SW480 (cell line): ENCODE data around the gene MAP6D1.

Source experiments
- DNase-seq: peaks from one replicate; pipeline ENCODE4 v3.0.0-alpha.2; 2016; ENCODE audit warnings: low spot score

The MAP6D1 gene

DNA sequence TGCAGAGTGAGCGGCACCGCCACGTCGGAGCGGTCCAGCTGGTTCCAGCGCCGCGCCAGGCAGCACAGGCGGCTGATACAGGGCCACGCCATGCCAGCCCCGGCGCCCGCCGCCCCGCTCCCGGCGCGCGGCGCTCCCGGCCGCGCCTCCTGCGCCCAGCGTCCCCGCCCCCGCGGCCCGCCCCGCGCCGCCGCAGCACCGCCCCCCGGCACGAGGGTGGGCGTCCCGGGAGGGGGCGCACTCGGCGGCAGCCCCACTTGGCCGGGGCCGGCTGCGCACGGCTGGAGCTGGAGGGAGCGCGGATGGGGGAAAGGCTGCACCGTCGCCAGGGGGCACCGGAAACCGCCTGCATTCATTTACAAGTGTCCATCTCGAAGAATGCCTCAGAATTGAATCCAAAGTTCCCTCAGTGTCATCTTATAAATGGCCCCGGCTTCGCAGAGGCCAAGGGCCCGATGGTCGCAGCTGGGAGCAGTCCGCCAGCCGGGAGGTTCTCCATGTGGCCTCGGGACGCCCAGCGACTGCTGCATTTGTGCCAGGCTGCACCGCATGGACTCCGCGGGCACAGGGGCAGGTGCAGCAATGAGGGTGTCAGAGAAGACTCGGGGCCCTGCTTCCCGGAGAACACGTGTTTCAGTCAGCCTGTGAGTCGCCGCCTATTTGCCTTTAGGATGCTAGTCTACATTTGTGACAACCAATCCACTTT, at the start of gene MAP6D1:
Gene MAP6D1, minus strand, starts transcription at position 122 of the 706 bp plus-strand sequence. Its CDS starts 30 bp downstream, at position 92.
- DNase-seq, result peak; percentile 83

DNA sequence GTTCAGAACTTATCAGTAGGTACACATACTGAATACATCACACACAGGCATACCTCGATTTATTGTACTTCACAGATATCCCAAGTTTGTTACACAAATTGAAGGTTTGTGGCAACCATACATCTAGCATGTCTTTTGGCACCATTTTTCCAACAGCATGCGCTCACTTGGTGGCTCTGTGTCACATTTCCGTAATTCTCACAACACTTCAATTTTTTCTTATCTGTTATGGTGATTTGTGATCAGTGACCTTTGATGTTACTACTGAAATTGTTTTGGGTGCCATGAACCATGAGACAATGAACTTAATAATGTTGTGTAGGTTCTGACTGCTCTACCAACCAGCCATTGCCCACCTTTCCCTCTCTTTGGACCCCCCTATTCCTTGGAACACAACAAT, 48.5 kb upstream of the MAP6D1 start:
- DNase-seq, result no peak

DNA sequence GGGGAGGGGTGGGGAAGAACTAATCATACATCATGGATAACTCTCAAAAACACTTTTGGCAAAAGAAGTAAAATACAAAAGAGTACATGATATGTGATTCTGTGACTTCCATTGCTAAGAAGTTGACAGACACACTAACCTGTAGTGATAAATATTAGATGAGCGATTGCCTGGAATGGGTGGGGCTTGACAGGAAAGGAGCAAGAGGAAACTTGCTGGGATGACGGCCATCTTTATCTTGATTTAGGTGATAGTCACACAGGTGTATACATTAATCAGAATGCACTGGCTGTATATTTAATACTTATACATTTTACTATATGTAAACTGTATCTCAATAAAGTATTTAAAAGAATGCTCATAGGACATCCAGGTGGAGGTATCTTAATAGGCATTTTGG, 46.2 kb upstream of the MAP6D1 start:
- DNase-seq, result no peak

DNA sequence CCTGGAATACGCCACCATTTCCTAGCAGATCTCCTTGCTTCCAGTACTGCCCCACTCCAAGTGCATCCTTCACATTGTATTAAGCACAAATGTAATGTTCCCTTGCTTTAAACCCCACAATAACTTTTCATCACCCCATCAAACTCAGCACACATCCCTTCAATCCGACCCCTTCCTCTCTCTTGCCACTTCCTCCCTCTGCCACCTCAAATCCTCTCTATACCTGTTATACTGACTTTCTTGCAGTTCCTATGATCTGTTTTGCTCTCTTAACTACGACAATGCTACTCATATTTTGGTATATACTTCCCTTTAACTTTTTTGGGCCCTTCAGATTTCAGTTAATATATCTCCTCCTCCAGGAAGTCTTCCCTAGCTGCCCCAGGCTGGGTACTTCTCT, 45.2 kb upstream of the MAP6D1 start:
- no peak for DNase-seq

DNA sequence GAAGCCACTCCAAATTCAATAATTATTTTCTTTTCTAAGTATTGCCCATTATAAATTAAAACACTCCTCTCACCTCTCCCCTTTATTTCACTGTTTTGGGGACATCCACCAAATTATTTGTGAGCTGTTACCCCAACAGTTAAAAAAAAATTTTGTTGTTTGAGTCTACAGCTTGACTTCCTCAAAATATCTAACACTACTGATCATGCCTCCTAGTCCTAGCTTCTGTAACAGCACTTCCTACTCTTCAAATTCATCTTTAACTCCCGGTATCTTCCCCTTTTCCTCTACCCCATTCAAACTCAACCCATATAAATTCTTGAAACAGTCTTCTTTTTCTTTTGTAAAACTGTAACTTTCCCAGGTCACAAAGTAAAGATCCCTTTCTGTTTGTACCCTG, 43.4 kb upstream of the MAP6D1 start:
- no peak for DNase-seq

DNA sequence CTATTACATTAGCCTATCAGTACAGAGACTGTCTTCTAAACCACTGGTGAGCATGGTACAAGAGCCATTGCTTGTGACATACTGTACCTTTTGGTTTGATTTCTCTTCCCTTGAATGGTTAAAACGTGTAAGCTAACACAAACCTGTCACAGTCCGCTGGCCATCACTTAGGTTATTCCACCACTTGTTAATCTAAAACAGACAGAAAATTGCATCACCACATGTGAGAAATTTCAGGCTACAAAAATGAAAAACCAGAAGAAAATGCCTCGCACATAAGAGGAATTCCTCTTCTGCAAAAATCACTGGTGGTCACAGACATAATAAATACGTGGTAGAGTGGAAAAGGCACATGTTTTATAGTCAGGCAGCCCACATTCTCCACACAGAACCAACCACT, 37.2 kb upstream of the MAP6D1 start:
- no peak for DNase-seq

DNA sequence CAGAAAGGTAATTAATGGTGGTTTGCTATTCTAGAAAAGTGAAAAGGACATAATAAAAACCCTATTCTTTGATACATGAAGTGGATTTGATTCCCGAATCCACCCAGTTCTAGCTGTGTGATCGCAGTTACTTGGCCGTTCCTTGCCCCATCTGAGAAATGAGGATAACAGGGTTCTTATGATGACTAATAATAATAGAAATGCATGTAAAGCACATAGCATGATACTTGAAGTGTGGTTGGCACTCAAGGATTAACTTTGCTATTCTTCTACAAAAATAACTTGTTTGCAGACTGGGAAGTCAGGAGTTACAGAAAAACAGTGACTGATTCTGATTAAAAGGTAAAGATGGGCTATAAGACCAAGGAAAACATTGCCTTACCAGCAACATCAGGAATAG, 32.5 kb upstream of the MAP6D1 start:
- DNase-seq, result no peak

DNA sequence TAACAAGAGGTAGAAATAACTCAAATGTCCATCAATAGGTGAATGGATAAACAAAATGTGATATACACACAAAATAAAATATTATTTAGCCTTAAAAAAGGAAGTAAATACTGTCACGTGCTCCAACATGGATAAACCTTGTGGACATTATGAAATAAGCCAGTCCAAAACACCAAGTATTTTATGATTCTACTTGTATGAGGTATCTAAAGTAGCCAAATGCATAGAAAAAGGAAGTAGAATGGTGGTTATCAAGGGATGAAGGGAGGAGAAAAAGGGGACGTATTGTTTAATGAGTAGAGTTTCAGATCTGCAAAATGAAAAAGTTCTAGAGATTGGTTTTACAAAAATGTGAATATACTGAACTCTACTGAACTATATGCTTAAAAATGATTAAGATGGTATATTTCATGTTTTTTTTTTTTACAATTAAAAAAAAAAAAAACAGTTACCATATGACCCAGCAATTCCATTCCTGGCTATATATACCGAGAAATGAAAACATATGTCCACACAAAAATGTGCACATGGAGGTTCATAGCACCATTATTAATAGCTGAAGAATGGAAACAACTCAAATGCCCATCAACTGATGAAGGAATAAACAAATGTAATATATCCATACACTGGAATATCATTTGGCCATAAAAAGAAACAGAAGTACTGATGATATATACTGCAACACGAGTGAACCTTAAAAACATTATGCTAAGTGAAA, 29.1 kb upstream of the MAP6D1 start:
- DNase-seq, result no peak

DNA sequence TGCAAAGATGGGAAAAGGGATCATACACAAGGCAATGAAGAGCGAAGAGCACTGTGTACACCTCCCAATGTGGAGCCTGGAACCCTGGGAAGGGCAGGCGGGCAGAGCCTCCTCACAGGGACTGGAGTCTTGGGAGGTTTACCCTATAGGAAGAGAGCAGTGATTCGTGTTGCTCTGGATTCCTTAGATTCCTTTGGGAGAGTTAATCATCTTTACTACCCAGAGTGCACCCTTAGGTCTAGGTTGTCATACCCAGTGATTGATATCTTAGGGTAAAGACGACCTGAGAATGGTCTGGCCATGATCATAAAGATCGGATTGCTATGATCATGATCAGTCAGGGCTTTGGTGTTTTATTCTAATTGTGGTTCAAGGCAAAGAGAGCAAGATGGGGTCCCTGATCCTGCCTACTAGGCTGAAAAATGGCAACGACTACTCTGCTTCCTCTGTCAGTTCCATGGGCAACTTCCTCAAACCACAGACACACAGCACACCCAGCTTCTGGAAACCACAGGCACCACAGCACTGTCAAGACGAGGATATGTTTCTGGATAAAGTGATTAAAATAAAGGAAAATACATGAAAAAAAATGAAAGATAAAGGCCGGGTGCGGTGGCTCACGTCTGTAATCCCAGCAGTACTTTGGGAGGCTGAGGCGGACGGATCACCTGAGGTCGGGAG, 20.4 kb upstream of the MAP6D1 start:
- no peak for DNase-seq

DNA sequence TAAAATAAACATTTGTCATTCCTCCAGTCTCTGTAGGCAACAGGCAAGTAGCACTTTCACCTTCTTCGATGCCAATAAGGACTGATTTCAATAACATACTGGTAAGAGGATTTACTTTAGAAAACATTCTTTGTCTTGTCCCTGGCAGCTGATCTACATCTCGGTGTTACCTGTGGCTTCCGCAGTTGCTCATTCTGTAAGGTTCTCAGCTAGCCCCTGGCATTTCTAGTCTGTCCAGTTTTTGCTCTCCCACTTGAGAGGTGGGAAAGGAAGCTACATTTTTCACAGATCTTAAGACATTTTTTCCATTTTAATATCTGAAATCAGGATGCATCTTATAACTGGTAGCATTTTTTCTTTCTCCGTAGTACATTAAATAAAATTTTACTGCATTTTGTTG, 19.7 kb upstream of the MAP6D1 start:
- DNase-seq, result no peak

DNA sequence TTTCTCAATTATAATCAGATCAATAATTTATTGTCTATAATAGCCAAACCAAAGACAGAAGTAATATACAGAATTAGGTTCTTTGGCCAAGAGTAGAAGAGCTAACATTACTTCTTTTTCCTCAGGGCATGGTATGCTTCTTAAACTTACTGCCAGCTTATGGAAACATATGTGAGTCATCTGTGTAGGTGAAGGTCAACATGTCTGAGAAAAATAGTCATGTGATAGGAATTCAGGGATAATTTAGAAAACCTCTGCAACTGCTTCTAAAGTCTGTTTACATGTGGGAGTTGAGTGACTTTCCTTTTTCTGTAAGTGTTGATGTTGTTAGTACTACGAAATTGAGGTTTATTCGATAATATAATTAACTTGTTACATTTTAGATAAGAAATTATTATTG, 19.2 kb upstream of the MAP6D1 start:
- peak; percentile 44 for DNase-seq

DNA sequence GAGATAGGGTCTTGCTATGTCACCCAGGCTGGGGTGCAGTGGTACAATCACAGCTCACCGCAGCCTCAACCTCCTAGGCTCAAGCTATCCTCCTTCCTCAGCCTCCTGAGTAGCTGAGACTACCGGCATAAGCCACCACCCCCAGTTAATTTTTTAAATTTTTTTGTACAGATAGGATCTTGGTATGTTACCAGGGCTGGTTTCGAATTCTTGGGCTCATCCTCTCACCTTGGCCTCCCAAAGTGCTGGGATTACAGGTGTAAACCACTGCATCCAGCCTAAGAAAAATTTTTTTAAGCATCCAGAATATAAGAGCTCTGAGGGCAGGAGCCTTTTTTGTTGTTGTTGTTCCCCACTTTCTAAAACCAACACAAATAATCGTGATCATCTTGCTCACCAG, 14.4 kb upstream of the MAP6D1 start:
- DNase-seq, result no peak

DNA sequence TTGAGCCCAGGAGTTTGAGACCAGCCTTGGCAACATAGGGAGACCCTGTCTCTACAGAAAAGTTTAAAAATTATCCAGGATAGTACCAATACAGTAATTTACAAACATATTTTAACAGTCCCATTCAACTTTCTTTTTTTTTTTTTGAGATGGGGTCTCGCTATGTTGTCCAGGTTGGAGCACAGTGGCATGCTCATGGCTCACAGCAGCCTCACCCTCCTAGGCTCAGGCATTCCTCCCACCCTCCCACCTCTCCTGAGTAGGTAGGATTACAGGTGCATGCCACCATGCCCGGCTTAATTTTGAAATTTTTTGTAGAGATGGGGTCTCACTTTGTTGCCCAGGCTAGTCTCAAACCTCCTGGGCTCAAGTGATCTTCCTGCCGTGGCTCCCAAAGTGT, 12.5 kb upstream of the MAP6D1 start:
- DNase-seq, result no peak

DNA sequence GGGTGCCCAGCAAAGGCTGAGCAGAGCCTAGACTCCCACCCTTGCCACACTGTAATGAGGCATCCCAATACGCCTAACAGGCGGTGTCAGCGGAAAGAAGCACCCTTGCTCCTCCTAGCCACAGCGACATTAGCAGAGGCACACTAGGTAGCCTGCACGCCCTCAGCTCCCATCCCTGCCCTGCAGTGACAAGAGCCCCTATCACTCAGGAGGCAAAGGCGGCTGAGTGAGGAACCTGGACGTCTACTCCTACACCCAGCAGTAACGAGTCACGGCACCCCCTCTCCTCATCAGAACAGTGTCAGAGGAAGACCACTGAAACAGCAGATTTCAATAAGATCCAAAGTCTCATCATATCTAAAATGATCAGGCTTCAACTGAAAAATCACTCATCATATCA, 12.0 kb upstream of the MAP6D1 start:
- DNase-seq, result no peak

DNA sequence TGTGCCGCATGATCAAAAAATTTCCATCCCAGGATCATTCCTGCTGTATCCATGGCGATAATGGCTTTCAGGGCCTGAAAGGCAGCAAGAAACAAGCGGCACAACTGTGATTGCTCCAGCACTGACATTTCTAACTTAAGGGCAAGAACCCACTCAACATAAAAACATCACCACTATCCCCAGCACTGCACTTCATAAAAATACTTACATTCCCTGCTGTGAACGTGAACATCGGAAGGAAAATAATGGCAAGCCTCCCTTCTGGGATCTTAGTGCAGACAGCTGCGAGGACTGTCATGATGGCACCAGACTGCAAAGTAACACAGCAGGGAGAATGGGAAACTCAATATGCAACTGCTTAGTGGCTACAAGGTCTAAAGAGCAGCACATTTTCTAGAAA, 8.1 kb upstream of the MAP6D1 start:
- DNase-seq, result no peak

DNA sequence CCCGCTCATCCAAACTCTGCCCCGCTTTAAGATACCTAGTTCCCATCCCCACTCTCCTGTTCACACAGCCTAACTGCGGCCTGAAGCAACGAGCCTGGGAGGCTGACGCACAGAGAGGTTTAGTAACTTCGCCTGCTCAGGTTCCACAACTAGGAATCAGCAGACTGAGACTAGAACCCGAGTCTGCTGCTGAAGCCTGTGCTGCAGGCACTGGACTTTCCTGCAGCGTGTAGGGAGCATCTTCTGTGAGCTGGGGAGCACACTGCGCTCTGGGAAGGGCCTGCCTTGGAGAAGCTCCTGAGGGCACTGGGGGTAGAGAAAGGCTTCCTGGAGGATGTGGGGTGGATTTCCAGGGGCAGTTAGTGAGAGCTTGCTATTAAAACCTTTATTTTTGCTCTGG, 4.8 kb upstream of the MAP6D1 start:
- no peak for DNase-seq

DNA sequence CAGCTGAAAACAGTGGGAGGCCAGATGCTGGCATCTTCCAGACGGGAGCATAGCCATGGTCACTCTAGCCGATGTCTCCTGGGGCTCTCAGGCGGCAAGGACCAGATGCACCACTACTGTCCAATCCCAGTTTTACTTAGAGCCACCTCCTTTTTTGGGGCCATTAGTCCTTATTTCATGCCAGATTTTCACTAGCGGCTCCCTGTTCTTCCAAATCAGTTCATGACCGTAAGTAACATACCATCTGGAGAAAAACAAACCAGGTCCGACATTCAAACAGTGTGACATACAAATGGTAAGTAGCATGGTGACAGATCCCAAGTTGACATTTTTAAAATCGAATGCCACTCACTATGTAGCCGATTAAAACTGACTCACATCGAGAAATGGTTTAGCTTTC, 4.1 kb upstream of the MAP6D1 start:
- no peak for DNase-seq

DNA sequence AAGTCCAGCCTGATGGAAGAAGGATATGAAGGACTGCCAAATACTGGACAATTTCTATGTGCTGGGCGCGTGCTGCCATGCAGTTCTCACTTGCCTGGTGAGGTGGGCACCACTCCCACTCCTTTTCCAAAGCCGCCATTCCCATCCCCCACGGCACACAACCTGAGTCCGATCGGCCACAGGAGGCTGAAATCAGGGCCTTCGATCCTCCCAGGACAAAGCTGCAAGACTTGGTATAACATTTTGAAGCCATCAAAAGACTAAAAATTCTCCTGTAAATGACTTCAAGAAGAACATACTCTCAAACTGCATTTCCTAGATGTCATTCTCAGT, 3.1 kb upstream of the MAP6D1 start:
- no peak for DNase-seq

DNA sequence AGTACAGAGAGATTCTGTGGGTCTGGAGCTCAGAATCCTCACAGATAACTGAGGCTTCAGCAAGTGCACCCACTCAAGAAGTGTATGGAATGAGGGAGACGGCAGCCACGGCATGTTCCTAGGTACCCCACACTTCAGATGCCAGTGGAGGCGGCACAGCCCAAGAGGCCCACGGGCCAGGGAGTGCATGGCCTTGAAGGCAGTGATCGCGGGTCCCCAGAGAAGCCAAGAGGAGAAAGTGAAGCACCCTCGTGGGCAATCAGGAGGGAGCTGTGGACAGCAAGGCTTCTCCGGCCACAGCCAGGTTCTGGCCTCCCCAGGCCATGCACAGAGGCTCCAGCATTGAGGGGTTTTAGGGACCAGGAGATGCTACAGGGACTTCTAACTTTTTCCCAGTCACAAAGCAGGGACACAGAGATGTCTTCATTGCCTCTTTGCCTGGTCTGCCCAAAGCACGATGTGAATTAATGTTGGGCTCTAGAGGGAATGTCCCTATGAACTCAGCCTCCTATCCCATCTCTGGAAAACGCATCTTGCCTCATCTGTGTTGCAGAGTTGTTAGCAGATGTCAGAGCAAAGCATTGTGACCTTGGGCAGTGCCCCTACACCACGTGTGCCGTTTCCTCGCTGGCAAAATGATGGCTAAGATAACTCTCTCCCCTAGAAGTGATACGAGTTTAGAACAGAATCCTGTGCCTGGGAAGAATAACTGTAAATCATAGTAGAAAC, 2.6 kb upstream of the MAP6D1 start:
- no peak for DNase-seq

DNA sequence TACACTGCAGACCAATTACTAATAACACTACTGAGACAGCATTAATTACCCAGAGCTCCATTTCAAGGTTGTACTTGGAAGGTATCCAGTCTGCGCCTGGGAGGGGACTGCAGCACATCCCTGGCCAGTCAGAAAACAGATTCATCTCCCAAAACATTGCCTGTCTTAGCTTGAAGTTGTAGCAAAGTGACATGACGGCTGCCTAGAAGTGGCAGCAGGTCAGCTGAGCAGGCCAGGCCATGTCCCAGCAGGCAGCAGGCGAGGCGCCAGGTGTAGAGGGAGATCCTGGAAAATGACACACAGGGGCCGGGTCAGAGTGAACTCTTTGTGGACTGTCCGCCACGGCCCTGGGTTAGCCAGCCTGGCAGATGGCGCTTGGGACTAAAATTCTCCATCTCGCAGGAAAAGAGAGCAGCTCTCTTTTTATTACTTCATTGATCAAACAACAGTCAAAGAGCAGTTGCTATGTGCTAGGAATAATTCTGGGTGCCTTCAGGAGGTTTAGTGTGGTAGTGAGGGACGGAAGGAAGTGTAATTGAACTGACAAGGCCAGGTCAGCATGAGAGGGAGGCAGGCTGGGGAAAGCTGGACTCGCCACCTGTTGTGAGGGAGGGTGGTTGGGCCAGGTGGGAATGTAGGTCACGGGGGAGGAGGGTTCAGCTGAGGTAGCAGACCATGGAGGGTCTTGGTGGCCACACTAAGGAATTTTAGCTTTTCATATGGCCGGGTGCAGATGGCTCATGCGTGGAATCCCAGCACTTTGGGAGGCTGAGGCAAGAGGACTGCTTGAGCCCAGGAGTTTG, 1.3 kb upstream of the MAP6D1 start:
- no peak for DNase-seq

DNA sequence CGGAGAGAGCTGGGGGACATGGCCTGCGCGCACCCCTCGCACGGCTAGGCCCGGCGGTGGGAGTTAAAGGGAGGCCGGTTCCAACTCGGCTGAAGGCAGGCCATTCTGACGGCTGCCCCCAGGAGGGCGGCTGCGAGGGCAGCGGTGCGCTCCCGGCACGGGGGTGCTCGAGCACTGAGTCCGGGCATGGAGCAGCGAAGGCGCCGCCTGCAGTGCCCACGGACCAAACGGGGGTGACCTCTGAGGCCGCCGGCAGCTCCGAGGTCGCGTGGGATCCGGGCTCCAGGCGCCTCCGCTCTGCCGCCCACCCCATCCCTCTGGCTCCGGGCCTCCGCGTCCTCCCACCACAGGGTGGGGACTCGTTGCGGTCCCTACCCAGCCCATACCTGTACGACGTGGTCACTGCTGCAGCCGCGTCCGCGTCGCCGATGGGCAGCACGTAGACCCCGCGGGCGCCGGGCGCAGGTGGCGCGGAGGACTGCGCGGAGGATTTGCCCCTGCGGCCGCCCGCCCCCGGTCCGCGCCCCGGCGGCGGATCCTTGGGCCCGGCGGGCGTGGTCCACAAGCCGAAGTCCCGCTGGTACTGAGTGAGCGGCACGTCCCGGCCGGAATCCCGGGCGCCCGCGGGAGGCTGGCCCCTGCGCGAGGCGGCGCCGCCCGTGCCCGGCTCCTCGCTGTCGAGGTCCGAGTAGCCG, 469 bp downstream of the MAP6D1 start:
- DNase-seq, result peak; percentile 18
